Nasal cavity respiratory epithelium epithelial cell of viscerocranial mucosa (primary cell): ENCODE results near the gene TFB1M. TPM values are rescaled to one million over a fixed set of nuclear protein-coding genes. Genes with fewer than 3 reads are reported as not detected.

ENCODE experiments used
- total RNA-seq: library from RNA; depleted of rRNA; stranded (reverse); fragments of >200 nt; gene quantifications from 2 replicates; pipeline ENCODE4 v1.2.3, GENCODE V29; 2014

The TFB1M gene
- total RNA-seq: 17.4 and 26.1 TPM in 2 replicates

GRCh38 chr6:155314092-155314772 lies at the start of gene TFB1M:
Gene TFB1M, minus strand, starts transcription at chr6:155314484. Its CDS starts 56 bp downstream, at chr6:155314428.

GRCh38 chr6:155263373-155264063 lies 50.8 kb downstream of the TFB1M start, which contains the start of gene CLDN20:
Gene CLDN20, plus strand, starts transcription at chr6:155264013. Its CDS starts 11,707 bp downstream, at chr6:155275720.

Other genes with a start within 250 kb of the TFB1M start
- not detected in 2 replicates for gene CLDN20, start 50.5 kb downstream of the TFB1M start, total RNA-seq
- not detected in 2 replicates for gene NOX3, start 141.4 kb upstream of the TFB1M start, total RNA-seq